Activated T-helper 1 cell treated with anti-CD3 and anti-CD28 coated beads, Interleukin-2, amount 50 U/mL, for 16 hours (primary cell): ENCODE measurements around the gene OPALIN.

ENCODE experiments used
- DNase-seq, 2 donors: peaks; one replicate each; pipeline ENCODE4 v3.0.0-alpha.2; 2020; ENCODE audit warnings: low read depth in 1 of 2, low spot score in 1 of 2

OPALIN gene, protein sequence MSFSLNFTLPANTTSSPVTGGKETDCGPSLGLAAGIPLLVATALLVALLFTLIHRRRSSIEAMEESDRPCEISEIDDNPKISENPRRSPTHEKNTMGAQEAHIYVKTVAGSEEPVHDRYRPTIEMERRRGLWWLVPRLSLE

DNA sequence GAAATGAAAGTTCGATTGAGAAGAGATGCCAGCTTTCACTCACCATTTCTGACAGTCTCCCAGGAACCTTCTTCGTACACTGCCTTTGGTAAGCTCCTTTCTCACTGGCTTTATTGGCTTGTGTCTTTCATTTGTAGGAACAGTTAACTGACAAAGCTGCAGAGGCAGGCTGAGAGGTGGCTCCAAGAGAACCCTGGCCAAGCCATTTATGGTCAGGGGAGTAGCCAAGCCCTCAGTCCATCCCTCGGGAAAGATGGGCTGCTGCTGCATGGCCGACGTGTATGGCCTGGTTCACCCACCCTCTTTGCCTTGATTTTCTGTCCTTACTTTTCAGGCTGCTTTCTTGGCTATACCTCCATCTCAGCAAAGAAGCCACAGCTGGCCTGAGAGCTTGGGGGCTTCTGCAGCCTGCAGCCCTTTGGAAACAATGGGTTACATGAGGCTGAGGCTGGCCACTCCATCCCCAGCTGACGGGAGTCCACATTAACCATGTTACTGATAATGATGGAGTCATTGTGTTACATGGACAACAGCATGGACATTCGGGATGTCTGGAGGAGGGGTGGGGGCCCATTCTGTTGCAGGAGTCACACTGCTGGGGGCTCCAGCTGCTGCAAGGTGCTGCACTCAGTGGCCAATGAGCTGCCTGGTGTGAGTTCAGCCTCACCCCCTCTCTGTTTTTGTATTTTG, at the start of gene OPALIN:
OPALIN (minus strand) TSS at position 152 of the 690 bp plus-strand sequence; CDS start at position 46, 106 bp downstream.
- no peak for DNase-seq

DNA sequence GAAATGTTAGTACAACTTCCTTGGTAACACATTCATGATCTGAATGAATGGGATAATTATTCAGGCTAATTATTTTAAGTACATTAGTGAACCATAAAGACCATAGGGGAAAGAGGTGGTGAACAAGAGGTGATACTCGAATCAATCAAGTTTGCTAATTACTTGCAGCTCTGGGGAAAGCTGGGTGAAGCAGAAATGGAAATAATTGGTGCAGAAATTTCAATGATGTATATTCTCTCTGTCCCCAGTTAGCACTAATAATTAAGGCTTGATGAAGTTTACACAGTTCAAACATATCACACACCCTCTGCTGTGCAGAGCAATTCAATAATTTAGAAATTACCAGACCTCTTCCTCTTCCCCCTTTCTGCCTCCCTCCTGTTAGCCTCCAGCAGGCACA, 49.4 kb upstream of the OPALIN start:
- DNase-seq: no peak

DNA sequence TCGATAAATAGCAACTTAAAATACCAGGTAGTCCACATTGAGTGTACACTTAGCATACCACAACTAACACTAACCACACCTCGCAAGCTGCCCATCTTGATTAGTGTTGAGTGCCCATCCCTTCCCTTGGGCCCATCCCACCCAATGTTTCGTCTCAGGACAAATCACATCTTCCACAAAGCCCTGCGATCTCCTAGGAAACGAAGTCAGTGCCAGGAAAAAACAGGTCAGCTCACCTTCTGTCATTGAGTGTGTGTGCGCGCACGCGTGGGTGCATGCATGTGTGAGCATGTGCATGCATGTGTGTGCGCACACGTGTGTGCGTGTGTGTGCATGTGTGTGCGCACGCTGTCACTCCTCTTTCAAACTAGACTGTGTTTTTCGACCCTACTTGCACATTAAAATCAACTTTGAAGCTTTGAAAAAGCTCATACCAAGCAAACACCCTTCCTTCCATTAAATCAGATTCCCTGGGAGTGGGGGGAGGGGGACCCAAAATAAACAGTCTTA, 48.8 kb upstream of the OPALIN start:
- no peak for DNase-seq

DNA sequence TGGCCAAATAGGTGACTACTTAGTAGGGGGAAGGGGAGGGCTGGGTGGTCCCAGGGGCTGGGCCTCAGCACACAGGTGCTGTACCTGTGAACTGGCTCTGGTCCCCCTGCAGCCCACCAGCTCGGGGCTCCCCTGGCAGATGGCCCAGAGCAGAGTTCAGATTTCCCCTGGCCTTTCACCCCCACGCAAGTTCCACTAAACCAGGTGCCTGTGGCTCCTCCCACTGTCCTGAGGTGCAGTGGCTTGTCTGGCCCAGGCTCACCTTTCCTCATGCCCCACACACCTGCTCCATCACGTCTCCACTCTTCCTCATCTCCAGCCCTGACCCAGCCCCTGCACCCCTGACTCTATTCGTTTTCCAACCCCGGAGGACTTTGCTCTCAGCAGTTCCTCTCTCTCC, 47.3 kb upstream of the OPALIN start:
- DNase-seq: no peak

DNA sequence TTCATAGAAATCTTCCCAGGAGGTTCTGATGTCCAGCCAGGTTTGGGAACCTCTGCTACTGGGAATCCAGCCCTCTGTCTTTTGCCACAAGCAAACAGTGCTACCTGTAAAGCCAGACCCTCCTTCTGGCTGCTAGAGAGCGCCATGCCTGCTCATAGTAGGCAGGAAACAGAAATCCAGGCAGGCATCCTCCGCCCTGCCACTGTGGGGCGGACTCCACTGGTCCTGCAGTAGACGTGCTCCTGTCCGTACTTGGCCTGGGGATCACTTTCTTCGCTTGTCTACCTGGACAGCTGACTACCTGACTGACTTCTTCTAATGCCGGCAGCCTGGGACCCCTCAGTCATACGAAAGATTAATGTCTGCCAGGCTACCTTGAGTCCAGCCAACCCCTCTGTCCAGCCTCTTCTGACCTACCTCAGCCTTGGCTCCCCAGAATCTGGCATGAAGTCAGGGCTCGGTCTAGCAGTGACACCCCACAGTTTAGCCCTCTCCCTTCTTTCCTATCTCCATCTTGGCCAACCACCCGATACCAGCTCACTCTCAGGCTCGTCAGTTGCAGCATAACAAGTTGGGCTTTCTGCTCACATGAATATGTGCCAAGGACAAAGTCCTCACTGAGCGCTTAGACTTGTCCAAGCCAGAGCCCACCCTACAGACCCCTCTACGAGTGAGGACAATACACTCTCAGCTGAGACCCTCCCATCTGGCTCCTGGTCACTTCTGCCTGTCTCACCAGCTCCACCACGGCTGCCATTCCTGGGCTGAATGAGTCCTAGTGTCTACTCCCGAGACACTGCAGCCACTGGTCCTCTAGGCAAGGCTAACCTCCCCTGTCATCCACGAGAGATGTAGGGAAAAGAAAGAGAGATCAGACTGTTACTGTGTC, 43.9 kb upstream of the OPALIN start:
- no peak for DNase-seq

DNA sequence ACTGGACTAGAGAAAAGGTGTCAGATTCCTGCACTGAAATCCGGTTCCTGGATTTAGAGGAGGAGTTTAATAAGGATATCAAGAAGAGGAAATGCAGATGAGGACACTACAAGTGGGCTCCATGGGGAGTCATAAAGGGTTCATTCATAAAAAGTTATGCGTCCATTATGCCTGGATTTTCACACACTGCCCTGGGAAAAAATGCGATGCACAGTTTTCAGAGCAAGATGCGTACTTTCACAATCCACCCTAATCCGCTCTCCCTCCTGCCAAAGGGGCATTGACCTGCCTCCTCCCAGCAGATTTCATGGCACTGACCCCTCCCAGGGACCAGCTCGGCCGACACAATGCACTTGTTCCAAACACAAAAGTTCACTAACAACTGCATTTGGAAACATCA, 42.2 kb upstream of the OPALIN start:
- DNase-seq: no peak

DNA sequence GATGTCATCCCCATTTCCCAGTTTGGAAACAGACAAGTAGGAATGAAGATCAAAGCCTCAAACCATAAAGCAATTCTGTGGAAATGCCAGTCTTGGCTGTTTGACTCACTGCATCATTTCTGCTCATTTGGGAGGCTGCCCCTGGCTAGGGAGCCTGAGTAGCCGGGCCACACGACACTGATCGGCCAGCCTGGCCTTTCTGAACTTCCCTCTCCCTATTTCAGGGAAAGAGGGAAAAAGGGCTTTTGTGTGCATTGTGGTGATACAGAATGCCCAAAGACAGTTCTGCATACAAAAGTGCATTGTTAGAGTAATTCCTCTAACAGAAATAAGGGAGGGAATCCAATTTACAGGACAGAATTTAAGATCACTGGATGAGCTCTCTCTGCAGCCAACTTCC, 41.7 kb upstream of the OPALIN start:
- DNase-seq: no peak

DNA sequence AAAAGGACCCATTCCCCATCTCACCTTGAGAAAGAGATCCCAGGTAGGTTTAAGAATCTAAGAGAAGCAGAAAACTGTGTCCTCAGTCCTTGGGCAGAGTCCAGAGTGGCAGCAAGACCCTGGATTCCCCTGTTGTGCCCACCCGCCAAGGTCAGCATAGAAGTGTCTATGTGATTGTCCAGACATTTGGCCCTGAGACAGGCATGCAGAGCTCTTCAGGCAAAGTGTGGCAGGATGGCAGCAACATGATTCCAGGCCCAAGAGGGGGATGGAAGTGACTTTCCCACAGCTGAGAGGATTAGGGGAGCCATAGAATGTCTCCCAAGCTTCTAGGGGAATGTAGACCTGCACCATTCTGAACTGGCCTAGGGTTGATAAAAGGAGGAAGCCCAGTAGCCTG, 39.1 kb upstream of the OPALIN start:
- no peak for DNase-seq

DNA sequence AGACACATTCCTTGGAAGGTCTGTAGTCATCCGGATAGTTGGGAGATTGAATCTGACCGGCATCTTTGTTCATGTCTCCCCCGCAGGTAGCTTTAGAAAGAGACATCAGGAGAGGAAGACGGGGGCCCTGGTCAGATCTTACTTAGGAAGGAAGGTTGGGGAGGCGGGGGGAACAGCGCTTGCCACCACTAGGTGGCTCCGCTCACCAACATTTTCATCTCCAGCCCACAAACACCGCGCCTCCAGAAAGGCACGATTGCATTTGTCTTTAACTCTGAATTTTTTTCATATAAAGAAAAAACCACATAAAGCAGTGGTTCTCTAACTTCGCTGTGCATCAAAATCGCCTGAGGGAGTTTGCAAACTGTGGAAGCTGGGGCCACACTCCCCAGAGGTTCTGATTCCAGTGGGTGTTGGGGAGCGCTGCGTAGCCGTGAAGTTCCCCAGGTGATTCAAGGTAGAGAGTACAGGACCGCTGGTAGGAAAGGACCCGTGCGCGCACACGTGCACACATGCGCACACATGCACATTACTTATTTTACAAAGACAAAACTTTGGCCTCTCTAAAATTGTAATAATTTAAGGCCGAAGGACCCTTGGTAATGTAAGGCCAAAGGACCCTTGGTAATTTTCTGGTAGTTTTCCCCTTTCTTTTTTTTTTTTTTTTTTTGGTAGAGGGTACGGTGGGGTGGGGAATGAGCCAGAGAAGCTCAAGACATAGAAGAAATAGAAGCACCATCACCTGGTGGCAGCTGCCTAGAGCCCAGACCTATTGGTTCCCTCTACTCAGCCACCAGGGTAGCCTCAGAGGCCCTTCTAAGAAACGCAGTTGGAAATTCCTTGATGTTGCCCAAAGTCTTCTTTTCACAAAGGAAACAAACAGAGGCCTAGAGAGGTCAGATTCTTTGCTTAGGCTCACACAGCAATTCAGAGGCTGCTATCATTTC, 37.4 kb upstream of the OPALIN start:
- DNase-seq: peak in 1 of 2 donors; percentile 25

DNA sequence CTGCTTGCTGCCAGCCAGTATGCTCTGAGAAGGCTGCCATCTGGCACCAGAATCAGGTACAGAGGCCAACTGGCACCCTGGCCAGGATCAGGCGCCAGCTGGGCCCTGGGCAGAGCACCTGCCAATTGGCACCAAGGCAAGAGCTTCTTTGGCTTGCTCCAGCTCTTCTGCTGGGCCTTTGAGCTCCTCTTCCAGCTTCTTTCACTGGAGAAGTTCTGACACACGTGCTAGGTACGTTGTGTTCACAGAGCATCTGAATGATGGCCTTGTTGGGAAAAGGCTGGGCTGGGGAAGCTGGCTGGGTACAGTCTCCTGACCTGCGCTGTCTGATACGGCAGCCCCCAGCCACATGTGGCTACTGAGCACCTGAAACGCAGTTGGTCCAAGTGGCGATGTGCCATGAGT, 31.7 kb upstream of the OPALIN start:
- no peak for DNase-seq

DNA sequence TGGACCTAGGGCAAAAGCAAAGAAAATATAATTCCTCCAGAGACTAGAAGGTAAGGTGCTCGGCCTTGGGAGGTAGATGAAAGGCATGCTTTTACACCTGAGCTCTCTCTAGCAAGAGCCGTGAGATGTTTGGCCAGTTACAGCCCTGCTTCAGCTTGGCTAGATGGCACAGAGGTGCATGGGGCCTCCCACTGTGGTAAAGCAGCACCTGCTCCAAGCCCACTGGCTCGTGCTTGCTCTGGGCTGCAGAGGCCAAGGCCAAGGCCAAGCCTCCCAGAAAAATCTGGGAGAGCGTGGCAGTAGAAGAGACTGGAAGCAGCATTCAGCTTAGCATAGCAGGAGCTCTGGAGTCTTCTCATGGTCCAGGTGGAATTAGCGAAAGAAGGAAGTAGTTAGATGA, 31.0 kb upstream of the OPALIN start:
- no peak for DNase-seq

DNA sequence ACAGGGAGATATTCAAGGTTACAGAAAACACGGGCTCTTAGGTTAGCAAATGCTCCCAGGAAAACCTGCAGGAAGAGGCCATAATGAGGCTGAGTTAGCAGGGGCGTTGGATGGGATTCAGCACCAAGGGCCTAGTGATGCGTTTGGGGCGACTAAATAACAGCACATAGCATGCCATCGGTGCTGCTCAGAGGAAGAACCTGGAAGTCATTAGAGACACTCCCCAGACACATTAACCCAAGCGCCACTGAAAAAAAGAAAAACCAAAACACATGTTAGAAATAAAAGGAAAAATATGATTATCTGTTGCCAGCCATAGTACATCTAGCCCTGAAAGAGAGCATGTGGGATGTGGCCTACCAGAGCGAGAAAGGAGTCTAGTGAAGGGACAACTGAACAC, 28.8 kb upstream of the OPALIN start:
- DNase-seq: no peak

DNA sequence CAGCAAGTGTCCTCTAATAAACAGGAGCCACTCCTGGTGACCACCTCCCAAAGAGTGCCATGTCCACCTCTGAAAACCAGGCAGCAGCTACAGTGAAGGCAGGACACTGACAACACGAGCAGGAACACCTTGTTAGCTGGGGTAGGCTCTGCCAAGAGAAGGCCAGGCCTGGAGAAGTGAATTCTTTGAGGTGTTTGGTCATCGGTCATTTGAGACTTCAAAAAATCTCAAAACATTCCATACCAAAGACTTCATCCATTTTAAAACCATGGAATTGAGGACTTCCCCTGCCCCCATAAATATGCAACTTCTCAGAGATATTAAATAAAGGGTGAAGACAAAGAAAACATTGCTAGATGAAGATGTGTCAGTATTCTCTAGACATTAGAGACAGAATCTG, 28.4 kb upstream of the OPALIN start:
- no peak for DNase-seq

DNA sequence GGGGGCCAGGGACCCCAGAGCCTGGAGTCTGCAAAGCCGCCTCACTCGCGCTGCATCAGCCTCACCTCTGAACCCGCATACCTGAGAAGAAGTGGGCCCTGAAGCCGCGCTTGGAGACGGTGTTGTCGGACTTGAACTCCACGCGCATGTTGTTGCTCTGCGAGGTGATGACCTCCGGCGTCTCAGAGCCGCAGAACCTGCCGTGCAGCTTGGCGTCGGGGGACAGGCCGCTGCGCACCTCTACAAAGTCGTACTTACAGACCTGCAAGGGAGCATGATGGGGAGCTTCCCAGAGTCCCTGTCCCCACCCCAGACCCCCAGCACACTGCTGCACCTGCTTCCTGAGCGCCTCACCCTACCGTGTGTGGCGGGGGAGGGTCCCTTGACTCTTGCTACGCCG, 25.7 kb upstream of the OPALIN start:
- DNase-seq: no peak

DNA sequence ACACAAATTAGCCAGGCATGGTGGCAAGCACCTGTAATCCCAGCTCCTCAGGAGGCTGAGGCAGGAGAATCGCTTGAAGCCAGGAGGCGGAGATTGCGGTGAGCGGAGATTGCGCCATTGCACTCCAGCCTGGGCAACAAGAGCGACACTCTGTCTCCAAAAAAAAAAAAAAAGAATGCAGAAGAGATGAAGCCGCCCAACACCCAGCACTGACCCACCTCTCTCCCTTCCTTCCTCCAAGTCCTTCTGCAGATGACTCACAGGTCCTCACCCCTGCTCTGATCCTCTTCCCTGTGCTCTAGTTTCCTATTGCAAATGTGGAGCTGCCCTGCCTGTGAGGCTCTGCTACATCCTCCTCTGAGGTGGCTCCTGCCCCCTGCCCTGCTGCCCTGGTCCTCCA, 22.0 kb upstream of the OPALIN start:
- DNase-seq: no peak

DNA sequence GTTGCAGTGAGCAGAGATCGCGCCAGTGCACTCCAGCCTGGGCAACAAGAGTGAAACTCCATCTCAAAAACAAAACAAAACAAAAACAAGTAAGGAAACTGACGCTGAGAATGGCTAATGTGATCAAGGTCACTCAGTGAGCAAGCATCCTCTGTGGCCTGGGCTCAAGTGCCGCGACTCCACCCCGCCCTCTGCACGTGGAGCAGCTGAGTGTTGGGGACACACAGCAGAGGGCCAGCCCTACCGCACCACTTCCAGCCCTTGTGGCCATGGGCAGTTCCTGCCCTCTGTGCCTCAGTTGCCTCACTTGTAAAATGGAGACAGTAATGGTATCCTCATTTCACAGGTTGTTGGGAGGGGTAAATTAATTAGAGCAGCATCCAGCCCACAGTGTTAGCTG, 21.0 kb upstream of the OPALIN start:
- no peak for DNase-seq

DNA sequence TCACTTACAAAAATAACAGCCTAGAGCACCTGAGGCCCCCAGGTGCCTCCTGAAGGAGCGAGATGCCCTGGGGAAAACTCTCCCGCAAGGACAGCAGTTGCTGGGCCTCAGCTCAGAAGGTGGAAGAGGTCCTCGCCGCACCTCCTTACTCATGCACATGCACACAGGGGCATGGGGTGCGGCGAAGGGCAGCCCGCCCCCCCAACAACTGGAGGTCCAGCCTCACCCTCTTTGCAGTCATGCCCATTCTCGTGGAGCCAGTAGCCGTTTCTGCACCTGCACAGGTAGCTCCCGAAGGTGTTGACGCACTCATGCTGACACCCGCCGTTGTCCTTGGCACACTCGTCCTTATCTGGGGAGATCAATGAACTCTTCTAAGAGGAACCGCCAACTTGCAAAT, 19.9 kb upstream of the OPALIN start:
- no peak for DNase-seq

DNA sequence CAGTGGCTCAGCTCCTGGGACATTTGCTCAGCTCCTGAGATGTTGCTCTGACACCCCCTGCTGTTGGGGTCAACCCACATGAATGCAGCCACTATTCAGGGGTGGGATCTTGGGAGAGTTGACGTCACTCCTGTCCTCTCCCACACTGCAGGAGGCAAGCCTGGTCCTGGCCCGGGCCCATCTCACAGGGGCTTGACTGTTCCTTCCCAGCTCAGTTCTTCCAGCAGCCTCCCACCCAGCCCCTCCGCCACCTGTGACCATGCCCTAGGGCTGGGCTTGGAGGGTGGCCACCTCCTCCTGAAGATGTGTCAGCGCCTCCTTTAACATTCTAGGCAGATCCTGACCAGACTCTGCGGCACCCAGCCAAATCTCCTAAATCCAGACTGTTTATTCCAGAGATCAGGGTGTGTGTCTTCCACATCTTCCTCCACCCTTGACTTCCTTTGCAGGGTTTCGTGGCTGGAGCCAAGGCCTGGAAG, 19.1 kb upstream of the OPALIN start:
- DNase-seq: no peak

DNA sequence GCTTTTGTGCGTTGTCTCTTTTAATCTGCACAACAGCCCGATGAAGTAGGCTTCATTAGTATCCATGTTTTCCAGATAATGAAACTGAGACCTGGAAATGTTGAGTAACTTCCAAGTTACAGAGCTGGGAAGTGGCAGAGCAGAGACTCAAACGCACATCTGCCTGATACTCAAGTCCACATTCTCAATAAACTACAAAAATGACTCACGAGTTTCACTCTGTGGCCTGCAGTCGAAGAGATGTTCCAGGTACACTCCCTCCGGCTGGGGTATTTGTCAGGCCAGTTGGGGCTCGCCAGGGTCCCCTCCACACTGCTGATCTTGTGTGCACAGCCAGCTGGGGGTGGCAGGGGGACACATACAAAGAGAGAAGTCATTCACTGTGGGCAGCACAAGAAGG, 17.7 kb upstream of the OPALIN start:
- no peak for DNase-seq

DNA sequence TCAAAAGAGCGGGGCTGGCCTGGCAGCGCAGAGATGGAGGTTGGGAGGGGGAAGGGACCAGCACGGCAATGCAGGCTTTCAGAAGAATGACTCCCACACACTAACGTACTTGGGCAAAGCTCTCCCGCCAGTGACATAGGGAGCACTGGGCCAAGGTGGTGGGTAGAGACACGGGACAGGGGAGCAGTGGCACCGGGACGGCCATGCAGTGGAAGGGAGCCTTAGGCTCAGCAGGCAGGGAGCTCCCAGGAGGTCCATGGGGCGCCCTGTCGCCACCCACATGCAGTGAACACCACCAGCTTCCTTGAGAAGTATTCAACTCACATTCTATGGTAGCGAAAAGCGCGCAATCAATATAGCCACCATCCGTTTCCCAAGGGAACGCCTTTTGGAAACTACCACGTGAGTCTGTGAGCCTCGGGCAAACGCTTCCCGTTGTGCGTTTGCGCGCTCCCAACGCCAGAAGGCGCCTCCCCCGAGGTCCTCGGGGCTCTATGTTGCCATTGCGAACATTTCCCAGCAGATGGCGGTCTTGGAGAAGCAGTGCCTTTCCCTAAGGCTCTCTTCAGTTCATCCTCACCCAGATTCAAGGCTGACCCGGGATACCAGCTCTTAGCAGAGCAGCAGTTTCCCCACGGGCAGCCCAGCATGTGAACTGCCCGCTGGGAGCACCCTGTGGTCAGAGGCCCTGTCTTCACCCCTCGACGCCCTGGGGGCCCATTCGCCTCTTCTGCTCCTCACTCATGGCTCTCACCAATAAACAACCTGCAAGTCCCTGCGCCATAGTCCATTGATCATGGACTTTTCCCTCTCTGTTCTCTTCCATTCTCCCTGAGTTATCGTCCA, 16.4 kb upstream of the OPALIN start:
- DNase-seq: peak; percentile 34 to 40
